ENCODE measurements around the gene STUB1.
"Not testable (repeated sequence)": the region's sequence is repeated elsewhere in the genome, so short reads cannot be mapped to it uniquely, and the experiment has no call there.

STUB1 gene

DNA sequence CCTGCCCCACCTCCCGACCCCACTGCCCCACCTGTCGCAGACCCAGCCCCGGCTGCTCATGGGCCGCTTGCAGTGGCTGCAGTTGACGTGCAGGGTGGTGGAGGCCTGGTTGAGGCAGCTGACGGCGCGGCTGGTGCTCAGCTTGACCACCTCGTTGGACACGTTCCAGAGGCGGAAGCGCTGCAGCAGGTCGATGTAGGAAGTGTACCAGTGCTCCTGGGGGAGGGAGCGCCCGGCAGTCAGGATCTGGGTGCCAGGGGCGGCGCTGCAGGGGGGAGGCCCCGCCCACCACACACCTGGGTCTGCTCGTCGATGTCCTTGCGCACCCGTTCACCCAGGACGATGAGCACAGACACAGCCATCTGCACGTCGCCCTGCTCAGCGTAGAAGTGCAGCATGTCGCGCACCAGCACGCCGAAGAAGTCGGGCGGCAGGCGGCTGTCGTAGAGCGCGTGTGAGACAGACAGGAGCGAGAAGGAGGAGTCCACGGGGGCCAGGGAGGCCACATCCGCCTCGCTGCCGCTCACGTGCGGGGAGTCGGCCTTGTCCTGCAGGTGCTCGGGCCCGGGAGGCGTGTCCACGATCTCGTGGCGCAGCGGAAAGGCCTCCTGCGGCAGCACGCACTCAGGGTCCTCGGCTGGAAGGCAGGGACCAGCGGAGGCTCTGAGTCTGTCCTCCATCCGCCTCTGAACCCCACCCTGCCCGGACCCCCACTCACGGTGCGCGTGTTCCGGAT is 4.9 kb downstream of the STUB1 start:
- Histone ChIP-seq H3K4me1 (ENCODE audit: insufficient read depth, low read length) (no peaks in the 10 kb centered on the region), H3K4me3 (ENCODE audit: low read length) (no peak overlapping the region), H3K27ac (ENCODE audit: low read length) (no peak overlapping the region), H3K36me3 (ENCODE audit: insufficient read depth, low read depth, low read length) (peaks cover 19% of the 10 kb centered on the region), H3K9me3 (ENCODE audit: insufficient read depth, low read depth, low read length) (no peaks in the 10 kb centered on the region), H3K9ac (ENCODE audit: low read depth, low read length) (no peak overlapping the region), H3K27me3 (ENCODE audit: insufficient read depth, low read length) (no peaks in the 10 kb centered on the region)

DNA sequence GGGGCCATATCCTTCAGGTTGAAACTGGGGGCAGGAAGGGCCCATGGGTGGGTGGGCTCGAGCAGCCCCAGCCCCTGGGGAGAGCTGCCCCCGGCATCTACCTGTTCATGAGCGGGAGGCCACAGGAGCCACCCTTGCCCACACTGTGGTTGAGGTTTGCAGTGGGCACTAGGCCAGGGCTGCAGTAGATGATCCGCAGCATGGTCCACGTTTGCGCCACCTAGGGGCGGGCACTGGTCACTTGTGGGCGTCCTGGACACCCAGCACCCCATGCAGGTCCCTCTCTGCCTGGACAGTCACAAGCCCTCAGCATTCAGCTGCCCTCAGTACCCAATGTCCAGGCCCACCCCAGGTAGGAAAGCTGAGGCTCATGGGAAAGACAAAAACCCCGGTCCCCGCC is 5.8 kb downstream of the STUB1 start:
- H3K4me3 ChIP-seq (ENCODE audit: low read length) = no peak overlapping the region
- H3K4me1 ChIP-seq (ENCODE audit: insufficient read depth, low read length) = no peaks in the 10 kb centered on the region
- peaks cover 19% of the 10 kb centered on the region for H3K36me3 ChIP-seq (ENCODE audit: insufficient read depth, low read depth, low read length)
- peaks cover 5% of the 10 kb centered on the region for H3K27me3 ChIP-seq (ENCODE audit: insufficient read depth, low read length)
- H3K9ac ChIP-seq (ENCODE audit: low read depth, low read length) = no peak overlapping the region
- H3K27ac ChIP-seq (ENCODE audit: low read length) = no peak overlapping the region
- H3K9me3 ChIP-seq (ENCODE audit: insufficient read depth, low read depth, low read length) = no peaks in the 10 kb centered on the region

DNA sequence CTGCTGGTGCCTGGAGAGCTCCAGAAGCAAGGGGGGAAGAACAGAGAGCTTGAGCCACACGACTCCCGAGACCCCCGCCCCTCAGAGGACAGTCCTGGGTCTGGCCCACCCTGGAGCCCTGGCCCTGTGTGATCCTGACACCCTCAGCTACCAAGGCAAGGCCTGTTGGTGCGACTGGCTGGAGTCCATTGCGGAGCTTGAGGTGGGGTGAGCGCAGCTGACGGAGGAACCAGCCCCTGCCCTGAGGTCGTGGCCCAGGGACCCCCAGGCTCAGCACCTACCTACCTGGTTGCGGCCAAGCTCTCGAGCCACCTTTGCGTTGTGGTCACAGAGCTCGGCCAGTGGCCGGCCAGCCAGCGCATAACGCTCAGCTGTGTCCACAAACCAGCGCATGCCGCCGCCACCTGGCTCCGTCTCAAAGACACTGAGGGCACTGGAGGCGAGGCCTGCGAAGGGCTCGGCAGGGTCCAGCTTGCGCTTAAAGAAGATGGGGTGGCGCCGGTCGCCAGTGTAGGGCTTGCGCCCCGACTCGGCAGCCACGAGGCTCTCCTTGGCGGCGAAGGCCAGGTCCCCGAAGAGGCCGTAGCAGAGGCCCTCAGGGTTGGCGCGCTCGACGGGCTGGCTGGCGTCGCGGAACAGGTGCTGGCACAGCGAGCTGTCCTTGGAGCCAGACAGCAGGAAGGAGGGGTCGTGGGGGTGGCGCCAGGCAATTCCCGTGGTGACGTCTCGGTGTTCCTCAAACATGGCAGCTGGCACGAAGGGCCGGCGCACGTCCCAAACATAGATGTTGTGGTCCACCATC is 6.5 kb downstream of the STUB1 start:
- H3K4me1 ChIP-seq (ENCODE audit: insufficient read depth, low read length) = no peaks in the 10 kb centered on the region
- H3K36me3 ChIP-seq (ENCODE audit: insufficient read depth, low read depth, low read length) = peaks cover 16% of the 10 kb centered on the region
- H3K9ac ChIP-seq (ENCODE audit: low read depth, low read length) = no peak overlapping the region

DNA sequence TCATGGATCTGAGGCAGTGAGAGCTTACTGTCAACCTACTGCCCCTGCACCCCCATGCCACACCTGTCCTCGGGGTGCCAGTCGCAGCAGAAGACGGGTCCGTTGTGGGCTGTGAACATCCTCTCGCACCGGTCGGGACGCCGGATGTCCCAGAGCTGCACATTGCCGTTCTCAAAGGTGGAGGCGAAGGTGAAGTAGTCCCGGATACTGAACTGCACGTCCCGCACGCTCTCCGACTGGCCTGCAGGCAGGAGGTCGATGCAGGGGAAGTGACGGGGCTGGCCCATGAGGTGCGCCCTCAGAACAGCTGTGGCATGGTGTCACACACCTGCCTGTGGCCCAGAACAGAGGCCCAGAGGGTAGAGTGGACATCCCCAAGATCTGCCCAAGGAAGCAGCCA is 7.3 kb downstream of the STUB1 start:
- Histone ChIP-seq H3K9me3 (ENCODE audit: insufficient read depth, low read depth, low read length) (no peaks in the 10 kb centered on the region), H3K9ac (ENCODE audit: low read depth, low read length) (no peak overlapping the region), H3K4me1 (ENCODE audit: insufficient read depth, low read length) (no peaks in the 10 kb centered on the region), H3K27me3 (ENCODE audit: insufficient read depth, low read length) (peaks cover 21% of the 10 kb centered on the region), H3K36me3 (ENCODE audit: insufficient read depth, low read depth, low read length) (peaks cover 8% of the 10 kb centered on the region), H3K27ac (ENCODE audit: low read length) (no peak overlapping the region), H3K4me3 (ENCODE audit: low read length) (no peak overlapping the region)

More for the DNA sequence above, 6.5 kb downstream of the STUB1 start:
- Histone ChIP-seq H3K27ac (ENCODE audit: low read length) (no peak overlapping the region), H3K9me3 (ENCODE audit: insufficient read depth, low read depth, low read length) (no peaks in the 10 kb centered on the region), H3K27me3 (ENCODE audit: insufficient read depth, low read length) (peaks cover 12% of the 10 kb centered on the region), H3K4me3 (ENCODE audit: low read length) (no peak overlapping the region)

DNA sequence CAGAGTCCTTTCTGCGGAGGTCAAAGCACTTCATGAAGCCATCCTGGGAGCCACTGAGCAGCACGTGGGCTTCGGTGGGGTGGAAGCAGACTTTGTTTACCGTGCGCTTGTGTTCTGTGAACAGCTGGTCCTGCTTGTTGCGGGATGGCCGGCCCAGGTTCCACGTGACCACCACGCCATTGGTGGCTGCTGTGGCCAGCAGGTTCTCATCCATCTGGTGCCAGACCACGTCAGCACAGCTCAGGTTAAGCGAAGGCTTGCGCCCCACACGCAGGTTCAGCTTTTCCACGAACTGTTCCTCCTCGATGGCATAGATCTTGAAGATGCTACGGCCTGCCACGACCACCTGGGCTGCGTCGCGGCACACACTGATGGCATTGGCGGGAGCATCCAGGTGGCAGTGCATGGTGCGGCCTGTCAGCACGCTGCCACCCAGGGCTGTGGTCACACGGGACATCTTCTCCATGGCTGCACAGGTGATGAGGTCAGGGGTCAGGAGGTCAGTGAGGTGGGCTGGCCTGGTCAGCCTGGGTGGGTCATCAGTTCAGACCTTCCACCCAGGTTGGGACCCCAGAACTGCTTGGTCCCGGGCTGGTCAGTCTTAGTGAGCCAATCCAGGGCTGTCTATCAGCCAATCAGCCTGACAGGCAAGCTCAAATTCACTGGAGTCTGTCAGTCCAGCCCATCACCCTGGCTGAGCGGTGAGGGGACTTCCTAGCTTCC is 9.1 kb downstream of the STUB1 start:
- H3K27me3 ChIP-seq (ENCODE audit: insufficient read depth, low read length) = peaks cover 39% of the 10 kb centered on the region
- H3K36me3 ChIP-seq (ENCODE audit: insufficient read depth, low read depth, low read length) = no peaks in the 10 kb centered on the region
- H3K27ac ChIP-seq (ENCODE audit: low read length) = no peak overlapping the region
- no peaks in the 10 kb centered on the region for H3K9me3 ChIP-seq (ENCODE audit: insufficient read depth, low read depth, low read length)
- H3K4me1 ChIP-seq (ENCODE audit: insufficient read depth, low read length) = no peaks in the 10 kb centered on the region
- H3K4me3 ChIP-seq (ENCODE audit: low read length) = peak overlapping the region; percentile 93
- peak overlapping the region; percentile 90 for H3K9ac ChIP-seq (ENCODE audit: low read depth, low read length)

DNA sequence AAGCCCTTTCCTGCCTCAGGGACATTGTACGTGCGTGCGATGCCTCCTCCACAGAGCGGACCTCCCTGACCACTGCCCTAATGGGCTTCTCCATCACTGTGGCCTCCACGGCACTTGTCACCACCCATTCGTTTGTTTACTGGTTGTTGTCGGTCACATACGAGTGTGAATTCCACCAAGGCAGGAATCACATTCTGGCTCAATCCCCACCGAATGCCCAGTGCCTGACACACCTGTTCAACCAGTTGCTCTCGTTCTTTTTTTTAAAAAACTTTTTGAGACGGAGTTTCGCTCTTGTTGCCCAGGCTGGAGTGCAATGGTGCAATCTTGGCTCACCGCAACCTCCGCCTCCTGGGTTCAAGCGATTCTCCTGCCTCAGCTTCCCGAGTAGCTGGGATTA is 11.0 kb downstream of the STUB1 start:
- H3K36me3 ChIP-seq (ENCODE audit: insufficient read depth, low read depth, low read length); H3K9me3 ChIP-seq (ENCODE audit: insufficient read depth, low read depth, low read length); H3K27ac ChIP-seq (ENCODE audit: low read length); H3K4me3 ChIP-seq (ENCODE audit: low read length); H3K9ac ChIP-seq (ENCODE audit: low read depth, low read length); H3K4me1 ChIP-seq (ENCODE audit: insufficient read depth, low read length): not testable (repeated sequence)
- peaks cover 57% of the 10 kb centered on the region for H3K27me3 ChIP-seq (ENCODE audit: insufficient read depth, low read length)

DNA sequence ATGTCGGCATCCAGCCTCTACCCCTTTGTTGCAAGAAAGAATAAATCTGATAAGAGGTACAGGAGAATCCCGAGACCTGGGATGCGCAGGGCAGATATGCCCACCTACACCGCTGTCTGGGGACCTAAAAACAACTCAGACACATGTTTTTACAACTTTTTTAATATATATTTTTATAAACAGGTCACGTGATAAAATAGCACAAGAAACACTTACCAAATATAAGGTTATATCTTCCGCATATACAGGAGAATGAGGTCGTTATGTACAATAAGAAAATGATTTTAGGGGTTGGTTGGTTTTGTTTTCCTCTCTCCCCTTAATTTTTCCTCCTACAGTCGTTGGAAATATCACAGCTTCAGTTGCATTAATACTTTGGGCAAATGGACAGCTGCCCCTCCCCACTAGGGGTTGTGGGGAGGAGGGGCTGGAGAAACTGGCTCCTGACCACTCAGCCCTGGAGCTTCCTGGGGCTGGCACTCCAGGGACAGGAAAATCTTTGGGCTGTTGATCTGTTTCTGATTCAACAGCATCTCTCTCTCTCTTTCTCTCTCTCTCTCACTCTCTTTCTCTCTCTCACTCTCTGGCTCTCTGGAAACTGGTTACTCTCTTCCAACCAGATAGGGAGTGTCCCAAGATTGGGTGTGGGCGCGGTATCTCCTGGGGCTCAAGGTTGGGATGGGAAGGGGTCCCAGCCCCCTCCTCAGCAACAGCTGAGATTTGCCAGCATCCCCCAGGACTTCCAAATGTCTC is 12.3 kb downstream of the STUB1 start:
- Histone ChIP-seq H3K27me3 (ENCODE audit: insufficient read depth, low read length) (peaks cover 68% of the 10 kb centered on the region), H3K9ac (ENCODE audit: low read depth, low read length) (no peak overlapping the region), H3K9me3 (ENCODE audit: insufficient read depth, low read depth, low read length) (no peaks in the 10 kb centered on the region), H3K4me1 (ENCODE audit: insufficient read depth, low read length) (no peaks in the 10 kb centered on the region), H3K27ac (ENCODE audit: low read length) (no peak overlapping the region), H3K4me3 (ENCODE audit: low read length) (no peak overlapping the region), H3K36me3 (ENCODE audit: insufficient read depth, low read depth, low read length) (no peaks in the 10 kb centered on the region)

DNA sequence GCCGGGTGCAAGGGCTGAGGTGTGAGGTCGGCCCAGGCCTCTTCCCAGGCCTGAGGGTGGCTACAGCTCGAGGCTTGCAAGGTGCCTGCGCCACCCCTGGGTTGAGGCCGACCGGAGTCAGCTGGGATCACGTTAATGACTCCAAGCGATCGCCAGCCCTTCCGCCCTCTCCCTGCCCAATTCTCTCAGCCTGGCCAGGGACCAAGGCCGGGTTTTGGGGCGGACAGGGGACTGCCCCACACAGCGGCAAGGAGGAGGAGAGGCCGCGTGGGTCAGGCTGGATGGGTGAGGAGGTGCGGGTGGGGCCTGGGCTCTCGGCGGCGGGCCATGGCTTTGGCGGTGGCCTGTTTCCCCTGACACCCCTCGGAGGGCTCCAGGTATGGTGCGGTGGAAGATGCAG is 13.2 kb downstream of the STUB1 start:
- Histone ChIP-seq H3K36me3 (ENCODE audit: insufficient read depth, low read depth, low read length) (no peaks in the 10 kb centered on the region), H3K27me3 (ENCODE audit: insufficient read depth, low read length) (peaks cover 76% of the 10 kb centered on the region), H3K4me1 (ENCODE audit: insufficient read depth, low read length) (no peaks in the 10 kb centered on the region), H3K9ac (ENCODE audit: low read depth, low read length) (no peak overlapping the region), H3K4me3 (ENCODE audit: low read length) (peak overlapping the region; percentile 65; the same call in 1 of the 2 replicates), H3K9me3 (ENCODE audit: insufficient read depth, low read depth, low read length) (no peaks in the 10 kb centered on the region), H3K27ac (ENCODE audit: low read length) (no peak overlapping the region)

DNA sequence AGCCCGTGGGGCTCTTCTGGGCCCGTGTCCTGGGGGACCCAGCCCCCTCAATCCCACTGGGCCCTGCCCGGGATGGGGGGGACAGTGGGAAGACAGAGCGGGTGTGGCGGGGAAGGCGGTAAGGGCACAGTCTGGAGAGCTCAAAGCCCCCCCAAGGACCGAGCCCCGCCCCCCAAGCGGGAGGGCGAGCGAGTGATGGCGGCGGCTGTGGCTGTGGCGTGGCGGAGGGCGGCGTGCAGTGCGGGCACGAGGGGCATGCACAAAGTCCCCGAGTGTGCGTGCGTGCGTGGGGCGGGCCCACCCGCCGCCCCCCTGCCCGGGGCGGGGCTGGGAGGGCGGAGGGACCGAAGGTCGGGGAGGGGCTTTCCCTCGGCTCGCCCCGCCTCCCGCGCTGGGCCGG is 13.6 kb downstream of the STUB1 start:
- no peak overlapping the region for H3K27ac ChIP-seq (ENCODE audit: low read length)
- no peaks in the 10 kb centered on the region for H3K4me1 ChIP-seq (ENCODE audit: insufficient read depth, low read length)
- peak overlapping the region; percentile 65; the same call in 1 of the 2 replicates for H3K4me3 ChIP-seq (ENCODE audit: low read length)
- H3K36me3 ChIP-seq (ENCODE audit: insufficient read depth, low read depth, low read length) = no peaks in the 10 kb centered on the region
- no peak overlapping the region for H3K9ac ChIP-seq (ENCODE audit: low read depth, low read length)
- H3K9me3 ChIP-seq (ENCODE audit: insufficient read depth, low read depth, low read length) = no peaks in the 10 kb centered on the region
- peaks cover 80% of the 10 kb centered on the region for H3K27me3 ChIP-seq (ENCODE audit: insufficient read depth, low read length)

DNA sequence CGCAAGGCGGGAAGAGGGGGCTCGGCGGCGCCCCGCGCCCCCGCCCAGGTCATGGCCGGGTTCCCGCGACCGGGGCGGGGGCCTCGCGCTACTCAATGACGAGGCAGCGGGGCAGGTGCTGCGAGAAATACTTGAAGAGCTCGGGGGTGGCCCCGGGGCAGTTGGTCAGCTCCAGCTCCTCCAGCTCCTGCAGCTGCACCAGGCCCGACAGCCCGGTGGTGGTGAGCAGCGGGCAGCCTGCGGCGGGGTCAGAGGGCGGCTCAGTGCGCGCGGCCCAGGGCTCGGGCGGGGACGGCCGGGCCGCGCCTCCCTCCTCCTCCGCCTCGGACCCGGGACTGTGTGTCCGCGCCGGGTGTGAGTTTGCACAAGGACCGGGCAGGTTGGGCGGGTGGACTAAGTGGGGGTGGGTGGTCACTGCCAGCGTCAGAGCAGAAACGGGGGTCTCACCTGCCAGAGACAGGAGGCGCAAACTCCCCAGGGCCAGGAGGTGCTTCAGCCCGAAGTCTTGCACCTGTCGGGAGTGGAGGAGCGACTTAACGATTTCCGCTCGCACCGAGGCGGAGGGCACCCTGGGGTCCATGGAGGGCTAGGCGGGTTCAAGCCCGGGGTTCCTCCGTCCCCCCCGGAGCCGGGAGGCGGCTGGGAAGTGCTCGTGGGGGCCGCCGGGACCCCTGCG is 14.1 kb downstream of the STUB1 start:
- Histone ChIP-seq H3K9me3 (ENCODE audit: insufficient read depth, low read depth, low read length) (no peaks in the 10 kb centered on the region), H3K36me3 (ENCODE audit: insufficient read depth, low read depth, low read length) (no peaks in the 10 kb centered on the region), H3K4me3 (ENCODE audit: low read length) (peak overlapping the region; percentile 65; the same call in 1 of the 2 replicates), H3K4me1 (ENCODE audit: insufficient read depth, low read length) (no peaks in the 10 kb centered on the region), H3K27me3 (ENCODE audit: insufficient read depth, low read length) (peaks cover 86% of the 10 kb centered on the region), H3K27ac (ENCODE audit: low read length) (no peak overlapping the region), H3K9ac (ENCODE audit: low read depth, low read length) (no peak overlapping the region)

Measured in iPS-20b (cell line).